Fibroblast of pulmonary artery (primary cell): Measurements from ENCODE around the gene ITIH3.

Experiments used
- DNase-seq: peaks from one replicate; pipeline ENCODE4 v3.0.0-alpha.2; 2010; ENCODE audit warnings: low read depth
- H3K4me3 ChIP-seq: replicated peaks from 2 replicates; pipeline ENCODE4 v1.5.1; 2011; ENCODE audit warnings: low read depth, mild to moderate bottlenecking, control low read depth, low read length, moderate library complexity
- CTCF ChIP-seq: IDR thresholded peaks from 2 replicates; pipeline ENCODE4 v1.5.1; 2011; ENCODE audit warnings: mild to moderate bottlenecking, control low read depth, low read length, inconsistent platforms; ENCODE audit errors: missing control alignments

ITIH3 gene

DNA sequence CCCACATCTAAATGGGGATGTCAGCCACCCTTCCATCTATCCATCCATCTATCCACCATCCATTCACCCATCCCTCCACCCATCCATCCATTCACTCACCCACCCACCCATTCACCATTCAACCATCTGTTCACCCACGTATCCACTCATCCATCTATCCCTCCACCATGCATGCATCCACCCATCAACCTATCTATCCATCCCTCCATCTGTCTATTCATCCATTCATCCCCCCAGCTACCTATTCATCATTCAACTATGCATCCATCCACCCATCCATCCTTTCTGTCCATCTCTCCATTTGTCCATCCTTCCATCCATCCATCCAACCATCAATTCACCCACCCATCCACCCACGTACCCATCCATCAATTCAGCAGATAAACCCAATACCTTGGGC lies 14.6 kb downstream of the ITIH3 start:
- no peak for TF ChIP-seq CTCF
- no peak overlapping the region for H3K4me3 ChIP-seq
- DNase-seq: no peak

GRCh38 chr3:52809662-52810377 lies 15.2 kb downstream of the ITIH3 start:
- no peak for TF ChIP-seq CTCF
- no peak overlapping the region for H3K4me3 ChIP-seq
- no peak for DNase-seq

GRCh38 chr3:52810923-52811322 lies 16.3 kb downstream of the ITIH3 start:
- no peak for TF ChIP-seq CTCF
- H3K4me3 ChIP-seq: no peak overlapping the region
- no peak for DNase-seq

DNA sequence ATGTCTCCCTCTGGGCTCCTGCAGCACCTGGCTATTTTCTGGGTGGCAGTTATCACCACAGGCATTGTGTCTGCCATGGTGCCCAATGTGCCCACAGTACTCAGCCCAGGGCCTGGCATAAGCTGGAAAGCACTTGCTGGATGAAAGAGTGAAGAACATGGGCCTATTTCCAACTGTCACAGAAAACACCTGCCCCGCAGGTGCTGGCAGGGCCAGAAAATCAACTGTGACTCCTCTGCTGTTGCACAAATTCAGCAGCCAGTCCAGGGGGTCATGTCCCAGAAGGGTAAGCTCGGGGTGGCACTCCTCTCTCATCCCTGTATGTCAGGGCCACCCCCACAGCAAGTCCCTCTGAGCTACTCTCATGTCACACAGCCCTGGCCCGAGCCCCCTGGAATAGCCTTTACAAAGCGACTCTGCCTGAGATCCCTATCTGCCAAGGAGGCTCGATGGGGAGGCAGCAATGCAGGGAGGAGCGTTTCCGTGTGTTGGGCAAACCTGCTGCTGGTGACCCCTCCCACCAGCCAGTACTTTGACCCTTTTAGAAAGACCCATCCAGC lies 16.9 kb downstream of the ITIH3 start:
- no peak for TF ChIP-seq CTCF
- no peak overlapping the region for H3K4me3 ChIP-seq
- no peak for DNase-seq

DNA sequence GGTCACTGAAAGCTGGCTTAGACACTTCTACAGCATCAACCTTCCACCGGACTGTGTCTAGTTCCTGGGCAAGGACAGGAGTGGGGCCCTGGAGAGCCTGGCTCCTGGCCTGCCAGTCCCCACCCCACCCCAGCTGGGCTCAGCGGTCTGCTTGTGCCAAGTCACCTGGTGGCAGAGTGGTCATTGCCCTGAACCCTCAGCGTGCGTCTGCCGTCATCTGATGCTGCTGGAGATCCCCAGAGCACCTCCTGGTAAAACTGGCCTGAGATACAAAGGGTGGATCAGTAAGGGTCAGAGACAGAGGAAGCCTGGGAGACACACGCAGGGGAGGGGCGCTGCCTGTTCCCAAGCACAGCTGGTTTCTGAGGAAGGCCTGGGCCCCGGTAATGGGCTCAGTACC lies 19.2 kb downstream of the ITIH3 start:
- TF ChIP-seq CTCF: no peak
- DNase-seq: no peak

DNA sequence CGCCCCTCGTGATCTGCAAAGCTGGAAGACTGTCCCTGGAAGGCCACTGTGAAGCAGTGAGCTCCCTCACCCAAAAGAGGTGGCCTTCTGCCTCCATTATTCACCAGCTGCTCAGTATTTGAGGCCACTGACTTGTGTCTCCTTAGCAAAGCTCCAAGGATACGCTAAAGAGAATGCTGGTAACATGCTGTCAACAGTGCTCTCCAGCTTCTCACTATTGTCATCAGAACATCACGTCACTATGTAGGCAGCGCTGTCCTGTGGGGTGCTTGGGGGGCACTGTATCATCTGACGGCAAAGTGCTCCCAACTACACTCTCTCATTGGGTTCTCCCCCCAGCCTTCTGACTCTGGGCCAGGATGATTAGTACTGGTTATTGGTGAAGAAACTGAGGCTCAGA lies 21.6 kb downstream of the ITIH3 start:
- DNase-seq: no peak
- TF ChIP-seq CTCF: no peak
- no peak overlapping the region for H3K4me3 ChIP-seq

More for the DNA sequence above, 19.2 kb downstream of the ITIH3 start:
- H3K4me3 ChIP-seq: no peak overlapping the region

- no peak overlapping the region for H3K4me3 ChIP-seq
- no peak for DNase-seq
- TF ChIP-seq CTCF: no peak
Observed at GRCh38 chr3:52816654-52817053, 22.1 kb downstream of the ITIH3 start.
